OCI-LY7 (cell line): Measurements from ENCODE around the gene VIPR1.

ENCODE experiments used
- EZH2phosphoT487 ChIP-seq: fragments of 200-600 bp; sonication (generic); IDR thresholded peaks from 2 replicates; pipeline ENCODE4 v1.6.1; 2018; ENCODE audit warnings: low read depth, borderline replicate concordance, mild to moderate bottlenecking, mixed run types, antibody characterized with exemption, low read length, moderate library complexity, mixed read lengths
- TF ChIP-seq, protein P1 (sequence below): fragments of 200-600 bp; sonication (generic); conservative IDR thresholded peaks from 2 replicates; pipeline ENCODE4 v1.5.1; 2014; ENCODE audit warnings: mild to moderate bottlenecking, antibody characterized with exemption, low read length, moderate library complexity, mixed read lengths

DNA sequence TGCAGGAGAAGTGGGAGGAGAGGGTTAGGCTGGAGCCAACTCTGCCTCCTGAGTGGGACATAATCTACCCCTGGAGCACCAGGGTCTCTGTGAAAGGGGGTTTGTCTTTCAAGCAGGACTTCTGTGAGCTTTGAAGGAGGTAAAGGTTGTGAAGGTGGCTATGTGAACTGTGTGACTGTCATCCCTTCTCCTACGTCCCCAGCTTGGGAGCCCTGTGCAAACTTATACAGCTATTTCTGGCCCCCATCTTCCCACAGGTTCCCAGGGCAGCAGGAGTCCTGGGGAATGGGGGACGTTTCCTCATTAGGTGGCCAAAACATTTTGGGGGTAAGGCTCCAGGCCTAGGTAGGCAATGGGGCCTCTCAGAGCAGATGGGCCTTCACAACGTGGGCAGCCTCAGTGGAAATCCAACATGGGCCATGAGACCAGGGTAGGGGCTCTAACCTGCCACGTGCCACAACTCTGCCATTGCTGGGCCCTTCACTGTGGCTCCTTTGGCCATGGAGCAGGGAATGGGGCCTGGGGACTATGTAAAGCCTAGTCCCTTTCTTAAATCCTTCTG, 3.5 kb downstream of the VIPR1 start:
- TF ChIP-seq, protein P1, sequence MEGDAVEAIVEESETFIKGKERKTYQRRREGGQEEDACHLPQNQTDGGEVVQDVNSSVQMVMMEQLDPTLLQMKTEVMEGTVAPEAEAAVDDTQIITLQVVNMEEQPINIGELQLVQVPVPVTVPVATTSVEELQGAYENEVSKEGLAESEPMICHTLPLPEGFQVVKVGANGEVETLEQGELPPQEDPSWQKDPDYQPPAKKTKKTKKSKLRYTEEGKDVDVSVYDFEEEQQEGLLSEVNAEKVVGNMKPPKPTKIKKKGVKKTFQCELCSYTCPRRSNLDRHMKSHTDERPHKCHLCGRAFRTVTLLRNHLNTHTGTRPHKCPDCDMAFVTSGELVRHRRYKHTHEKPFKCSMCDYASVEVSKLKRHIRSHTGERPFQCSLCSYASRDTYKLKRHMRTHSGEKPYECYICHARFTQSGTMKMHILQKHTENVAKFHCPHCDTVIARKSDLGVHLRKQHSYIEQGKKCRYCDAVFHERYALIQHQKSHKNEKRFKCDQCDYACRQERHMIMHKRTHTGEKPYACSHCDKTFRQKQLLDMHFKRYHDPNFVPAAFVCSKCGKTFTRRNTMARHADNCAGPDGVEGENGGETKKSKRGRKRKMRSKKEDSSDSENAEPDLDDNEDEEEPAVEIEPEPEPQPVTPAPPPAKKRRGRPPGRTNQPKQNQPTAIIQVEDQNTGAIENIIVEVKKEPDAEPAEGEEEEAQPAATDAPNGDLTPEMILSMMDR: no peak
- no peak for TF ChIP-seq EZH2phosphoT487
